Liver (tissue), 3 donors: ENCODE data around the gene PIGV.

Source experiments
- CTCF ChIP-seq: fragments of 150-350 bp; IDR thresholded peaks from 2 replicates; pipeline ENCODE4 v1.5.1; 2017; ENCODE audit warnings: improper control_type of control experiment, low read depth, low read length; ENCODE audit not compliant: missing input control
- FOXA1 ChIP-seq: IDR thresholded peaks from 2 replicates; pipeline ENCODE4 v1.6.1; 2016; ENCODE audit warnings: antibody characterized with exemption
- JUND ChIP-seq, 2 donors: IDR thresholded peaks; 2 replicates each; pipeline ENCODE4 v1.6.1; 2016; ENCODE audit warnings: antibody characterized with exemption in 2 of 2
- MAX ChIP-seq: IDR thresholded peaks from 2 replicates; pipeline ENCODE4 v1.6.1; 2016; ENCODE audit warnings: antibody characterized with exemption
- donor health status: healthy.
- donor health status: healthy.

- no peak for TF ChIP-seq CTCF
- TF ChIP-seq MAX: no peak
- TF ChIP-seq FOXA1: no peak
- no peak for TF ChIP-seq JUND (IDR thresholded peaks at IDR 0.05)
Observed at GRCh38 chr1:26811057-26811456, 23.3 kb downstream of the PIGV start.
